ENCODE results near the gene RAB4B. TPM values are rescaled to one million over a fixed set of nuclear protein-coding genes. Genes with fewer than 3 reads are reported as not detected.
A peak's percentile ranks its signal among the peaks of the same experiment; 100 is the strongest.
"Not testable (repeated sequence)": the region's sequence is repeated elsewhere in the genome, so short reads cannot be mapped to it uniquely, and the experiment has no call there.

Gene RAB4B
- total RNA-seq, 1 donor: 13.4 TPM

DNA sequence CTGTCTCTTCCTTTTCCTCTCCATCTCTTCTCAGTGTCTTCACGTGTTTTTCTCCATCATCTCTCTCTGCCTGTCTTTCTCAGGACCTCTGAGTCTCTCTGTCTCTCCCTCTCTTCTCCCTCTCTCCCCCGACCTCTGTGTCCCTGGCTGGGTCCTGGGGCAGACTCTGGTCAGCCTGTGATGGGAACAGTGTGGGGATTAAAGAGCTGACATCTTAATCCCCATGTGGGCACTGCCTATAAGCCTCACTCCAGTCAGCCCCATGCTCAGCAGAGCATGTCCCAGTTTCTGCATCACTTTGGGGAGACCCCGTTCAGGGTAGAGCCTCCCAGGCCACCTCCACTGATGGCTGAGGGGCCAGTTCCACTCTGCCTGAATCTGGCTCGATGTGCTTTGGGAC is 37.2 kb downstream of the RAB4B start:
- TF ChIP-seq, protein P1, sequence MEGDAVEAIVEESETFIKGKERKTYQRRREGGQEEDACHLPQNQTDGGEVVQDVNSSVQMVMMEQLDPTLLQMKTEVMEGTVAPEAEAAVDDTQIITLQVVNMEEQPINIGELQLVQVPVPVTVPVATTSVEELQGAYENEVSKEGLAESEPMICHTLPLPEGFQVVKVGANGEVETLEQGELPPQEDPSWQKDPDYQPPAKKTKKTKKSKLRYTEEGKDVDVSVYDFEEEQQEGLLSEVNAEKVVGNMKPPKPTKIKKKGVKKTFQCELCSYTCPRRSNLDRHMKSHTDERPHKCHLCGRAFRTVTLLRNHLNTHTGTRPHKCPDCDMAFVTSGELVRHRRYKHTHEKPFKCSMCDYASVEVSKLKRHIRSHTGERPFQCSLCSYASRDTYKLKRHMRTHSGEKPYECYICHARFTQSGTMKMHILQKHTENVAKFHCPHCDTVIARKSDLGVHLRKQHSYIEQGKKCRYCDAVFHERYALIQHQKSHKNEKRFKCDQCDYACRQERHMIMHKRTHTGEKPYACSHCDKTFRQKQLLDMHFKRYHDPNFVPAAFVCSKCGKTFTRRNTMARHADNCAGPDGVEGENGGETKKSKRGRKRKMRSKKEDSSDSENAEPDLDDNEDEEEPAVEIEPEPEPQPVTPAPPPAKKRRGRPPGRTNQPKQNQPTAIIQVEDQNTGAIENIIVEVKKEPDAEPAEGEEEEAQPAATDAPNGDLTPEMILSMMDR (IDR thresholded peaks at IDR 0.05; ENCODE audit: insufficient read depth, low read depth, low read length): no peak
- no peak overlapping the region for H3K4me3 ChIP-seq (ENCODE audit: low read depth, low read length)
- no peak for DNase-seq (ENCODE audit: low read depth)

DNA sequence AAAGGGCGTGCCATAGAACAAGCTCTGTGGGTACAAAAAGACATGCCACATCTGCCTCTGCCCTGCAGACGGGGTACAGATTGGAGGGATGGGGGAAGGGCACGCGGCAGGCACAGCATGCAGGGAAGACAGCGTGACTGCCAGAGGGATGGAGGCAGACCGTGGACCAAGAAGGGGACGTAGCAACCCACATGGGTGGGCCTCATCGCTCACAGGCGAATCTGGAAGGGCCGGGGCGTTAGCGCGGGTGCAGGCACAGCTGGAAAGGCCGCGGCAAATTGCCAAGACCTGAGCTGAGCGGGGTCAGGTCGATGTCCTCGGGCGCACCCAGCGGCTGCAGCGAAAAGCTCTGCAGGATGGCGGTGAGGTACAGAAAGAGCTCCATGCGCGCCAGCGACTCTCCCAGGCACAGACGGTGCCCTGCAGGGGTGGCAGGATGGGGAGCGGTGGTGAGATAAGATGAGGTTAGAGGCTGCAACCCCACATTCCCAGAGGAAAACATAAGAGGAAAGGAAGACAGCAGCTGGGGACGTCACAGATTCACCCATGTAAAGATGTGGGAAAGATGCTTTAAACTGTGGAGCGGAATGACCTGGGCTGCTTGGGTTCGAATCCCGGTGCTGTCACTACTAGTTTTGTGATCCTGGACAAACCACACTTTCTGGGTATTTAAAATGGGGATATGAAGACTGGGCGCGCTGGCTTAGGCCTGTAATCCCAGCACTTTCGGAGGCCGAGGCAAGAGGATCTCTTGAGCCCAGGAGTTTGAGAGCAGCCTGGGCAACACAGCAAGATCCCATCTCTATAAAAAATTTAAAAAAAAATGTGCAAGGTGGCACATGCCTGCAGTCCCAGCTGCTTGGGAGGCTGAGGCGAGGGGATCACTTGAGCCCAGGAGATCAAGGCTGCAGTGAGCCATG is 40.7 kb downstream of the RAB4B start:
- H3K4me3 ChIP-seq (ENCODE audit: low read depth, low read length): not testable (repeated sequence)
- TF ChIP-seq, protein P1 (IDR thresholded peaks at IDR 0.05; ENCODE audit: insufficient read depth, low read depth, low read length): peak; percentile 26
- peak; percentile 74 for DNase-seq (ENCODE audit: low read depth)

DNA sequence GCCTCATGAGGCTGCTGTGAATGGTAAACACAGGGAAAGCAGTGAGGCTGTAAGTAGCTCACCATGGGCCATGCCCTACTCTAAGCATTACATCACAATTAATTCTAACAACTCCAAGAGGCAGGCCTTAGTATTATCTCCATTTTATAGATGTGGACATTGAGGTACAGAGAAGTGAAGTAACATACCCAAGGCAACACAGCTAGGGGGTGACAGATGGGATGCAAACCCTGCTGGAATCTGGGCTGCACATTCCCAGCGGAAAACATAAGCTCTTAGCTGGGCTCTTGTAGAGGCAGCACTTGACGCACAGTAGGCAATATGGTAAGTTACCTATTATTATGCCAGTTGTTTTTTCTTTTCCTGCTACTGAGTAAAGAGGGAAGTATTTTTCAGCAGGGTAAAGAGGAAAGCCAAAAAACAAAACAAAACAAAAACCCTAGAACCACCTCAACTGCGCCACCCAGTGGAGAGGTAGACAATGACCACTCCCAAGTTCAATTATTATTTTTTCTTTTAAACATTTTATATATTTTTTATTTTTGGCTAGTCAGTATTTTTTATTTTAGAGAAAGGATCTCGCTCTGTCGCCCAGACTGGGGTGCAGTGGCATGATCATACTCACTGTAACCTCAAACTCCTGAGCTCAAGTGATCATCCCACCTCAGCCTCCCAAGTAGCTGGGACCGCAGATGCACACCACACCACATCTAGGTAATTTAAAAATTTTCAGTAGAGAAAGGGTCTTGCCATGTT is 41.6 kb downstream of the RAB4B start:
- TF ChIP-seq, protein P1 (IDR thresholded peaks at IDR 0.05; ENCODE audit: insufficient read depth, low read depth, low read length): peak; percentile 70
- DNase-seq (ENCODE audit: low read depth): peak; percentile 61
- H3K4me3 ChIP-seq (ENCODE audit: low read depth, low read length): not testable (repeated sequence)

DNA sequence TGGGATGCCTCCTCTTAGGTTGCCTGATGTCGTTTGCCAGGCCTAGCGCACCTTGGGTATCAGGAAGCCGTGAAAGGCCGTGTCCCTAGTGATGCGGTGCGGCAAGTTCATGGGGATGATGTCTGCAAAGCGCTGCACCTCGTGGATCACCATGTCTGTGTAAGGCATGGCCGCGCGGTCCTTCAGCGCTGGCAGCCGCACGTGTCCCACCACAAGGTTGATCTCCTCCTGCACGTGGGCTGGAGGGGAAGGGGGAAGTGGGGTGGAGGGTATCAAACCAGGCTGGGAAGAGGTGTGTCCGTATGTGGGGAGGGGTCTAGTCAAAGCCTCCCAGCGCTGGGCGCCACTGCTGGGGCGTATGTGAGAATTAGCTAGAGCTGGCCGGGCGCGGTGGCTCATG is 44.1 kb downstream of the RAB4B start:
- H3K4me3 ChIP-seq (ENCODE audit: low read depth, low read length): no peak overlapping the region
- DNase-seq (ENCODE audit: low read depth): no peak
- TF ChIP-seq, protein P1 (IDR thresholded peaks at IDR 0.05; ENCODE audit: insufficient read depth, low read depth, low read length): no peak

DNA sequence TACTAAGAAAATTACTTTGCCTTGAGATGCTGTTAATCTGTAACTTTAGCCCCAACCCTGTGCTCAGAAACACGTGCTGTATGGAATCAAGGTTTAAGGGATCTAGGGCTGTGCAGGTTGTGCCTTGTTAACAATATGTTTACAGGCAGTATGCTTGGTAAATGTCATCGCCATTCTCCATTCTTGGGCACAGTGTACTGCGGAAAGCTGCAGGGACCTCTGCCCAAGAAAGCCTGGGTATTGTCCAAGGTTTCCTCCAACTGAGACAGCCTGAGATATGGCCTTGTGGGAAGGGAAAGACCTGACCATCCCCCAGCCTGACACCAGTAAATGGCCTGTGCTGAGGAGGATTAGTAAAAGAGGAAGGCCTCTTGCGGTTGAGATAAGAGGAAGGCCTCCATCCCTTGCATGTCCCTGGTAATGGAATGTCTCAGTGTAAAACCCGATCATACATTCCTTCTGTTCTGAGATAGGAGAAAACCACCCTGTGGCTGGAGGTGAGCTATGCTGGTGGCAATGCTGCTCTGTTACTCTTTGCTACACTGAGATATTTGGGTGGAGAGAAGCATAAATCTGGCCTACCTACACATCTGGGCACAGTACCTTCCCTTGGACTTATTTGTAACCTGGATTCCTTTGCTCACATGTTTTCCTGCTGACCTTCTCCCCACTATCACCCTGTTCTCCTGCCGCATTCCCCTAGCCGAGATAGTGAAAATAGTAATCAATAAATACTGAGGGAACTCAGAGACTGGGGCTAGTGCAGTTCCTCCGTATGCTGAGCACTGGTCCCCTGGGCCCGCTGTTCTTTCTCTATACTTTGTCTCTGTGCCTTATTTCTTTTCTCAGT is 44.9 kb downstream of the RAB4B start:
- peak; percentile 97 for DNase-seq (ENCODE audit: low read depth)

DNA sequence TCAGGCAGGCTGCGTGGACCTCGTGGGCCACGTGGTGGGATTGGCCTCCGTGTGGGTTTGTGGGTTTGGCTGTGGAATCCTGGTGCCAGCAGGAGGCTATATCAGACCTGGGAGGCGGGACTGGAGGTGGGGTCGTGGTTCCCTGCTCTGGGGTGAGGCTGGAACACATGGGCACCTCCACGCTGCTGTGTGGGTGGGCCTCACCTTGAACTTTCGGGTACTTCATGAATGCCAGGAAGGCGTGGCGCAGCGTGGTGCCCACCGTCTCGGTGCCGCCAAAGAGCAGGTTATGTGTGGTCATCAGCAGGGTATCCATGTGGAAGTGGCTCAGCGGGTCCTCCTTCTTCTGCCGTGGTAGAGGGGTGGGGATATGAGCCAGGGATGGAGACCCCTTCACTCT is 46.9 kb downstream of the RAB4B start:
- DNase-seq (ENCODE audit: low read depth); H3K4me3 ChIP-seq (ENCODE audit: low read depth, low read length): not testable (repeated sequence)

More for the DNA sequence above, 44.9 kb downstream of the RAB4B start:
- not testable (repeated sequence) for H3K4me3 ChIP-seq (ENCODE audit: low read depth, low read length)

DNA sequence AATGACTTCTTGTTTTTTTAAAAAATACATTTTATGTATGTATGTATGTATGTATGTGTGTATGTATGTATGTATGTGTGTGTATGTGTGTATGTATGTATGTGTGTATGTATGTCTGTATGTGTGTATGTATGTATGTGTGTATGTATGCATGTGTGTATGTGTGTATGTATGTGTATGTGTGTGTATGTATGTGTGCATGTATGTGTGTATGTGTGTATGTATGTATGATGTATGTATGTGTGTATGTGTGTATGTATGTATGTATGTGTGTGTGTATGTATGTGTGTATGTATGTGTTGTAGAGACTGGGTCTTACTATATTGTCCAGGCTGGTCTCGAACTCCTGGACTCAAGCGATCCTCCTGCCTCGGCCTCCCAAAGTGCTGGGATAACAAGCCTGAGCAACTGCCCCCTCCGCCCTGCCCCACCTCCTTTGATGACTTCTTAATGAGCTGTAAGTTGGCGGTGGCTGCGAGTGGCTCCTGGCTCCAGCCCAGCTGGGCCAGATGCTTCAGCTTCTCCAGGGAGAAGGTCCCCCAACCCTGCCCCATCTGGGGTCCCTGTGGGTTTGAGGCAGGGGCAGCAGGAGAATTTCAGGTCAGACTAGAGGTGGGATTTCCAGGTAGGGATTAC is 47.5 kb downstream of the RAB4B start:
- H3K4me3 ChIP-seq (ENCODE audit: low read depth, low read length); DNase-seq (ENCODE audit: low read depth): not testable (repeated sequence)

DNA sequence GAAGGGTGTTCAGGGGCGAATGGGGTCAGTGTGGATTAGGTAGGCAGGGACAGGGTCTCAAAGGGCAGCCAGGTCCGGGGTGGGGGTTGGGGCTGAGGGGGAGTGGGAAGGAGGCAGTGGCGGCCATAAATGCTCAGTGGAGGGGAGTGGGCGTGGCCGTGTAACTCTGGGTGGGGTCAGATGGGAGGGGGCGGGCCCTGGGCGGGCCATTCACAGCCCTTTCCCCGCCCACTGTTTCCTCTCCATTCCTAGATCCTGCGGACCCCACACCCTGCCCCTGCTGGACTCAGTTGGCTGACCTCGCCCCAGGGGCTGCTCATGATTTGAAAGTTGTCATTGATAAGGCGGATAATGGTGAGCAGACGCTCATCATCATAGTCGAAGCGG is 48.3 kb downstream of the RAB4B start:
- not testable (repeated sequence) for H3K4me3 ChIP-seq (ENCODE audit: low read depth, low read length); DNase-seq (ENCODE audit: low read depth)

DNA sequence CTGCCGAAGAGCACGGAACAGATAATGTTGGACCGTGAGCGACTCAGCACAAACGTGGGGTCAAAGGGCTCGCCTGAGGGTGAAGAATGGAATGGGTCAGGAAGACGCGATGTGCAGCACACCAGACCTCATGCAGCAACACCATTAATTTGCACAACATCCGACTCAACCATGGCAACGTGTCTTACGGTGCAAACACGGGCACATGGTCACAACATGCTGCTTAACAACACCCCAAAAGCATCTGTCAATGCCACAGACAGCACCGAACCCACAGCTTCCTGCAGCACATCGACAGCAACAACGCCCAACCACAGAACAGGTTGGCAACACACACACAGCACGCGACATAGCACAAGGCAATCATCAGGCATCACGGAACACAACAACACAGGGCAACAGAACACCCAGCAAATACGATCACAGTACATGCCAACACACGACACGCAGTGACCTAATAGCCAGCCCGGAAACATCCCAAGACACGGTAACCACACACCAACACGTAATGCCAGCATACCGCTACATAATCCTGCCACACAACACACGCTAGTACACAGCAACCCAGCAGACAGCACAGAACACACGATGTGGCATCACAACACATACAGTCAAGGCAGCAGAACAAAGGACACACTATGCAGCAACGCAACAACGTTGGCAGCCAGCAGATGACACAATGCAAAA is 48.8 kb downstream of the RAB4B start:
- not testable (repeated sequence) for DNase-seq (ENCODE audit: low read depth)

More for the DNA sequence above, 48.8 kb downstream of the RAB4B start:
- H3K4me3 ChIP-seq (ENCODE audit: low read depth, low read length): not testable (repeated sequence)
